Sigmoid colon (tissue), 7 donors: ENCODE results near the gene PRH1. TPM values are rescaled to one million over a fixed set of nuclear protein-coding genes. Genes with fewer than 3 reads are reported as not detected.

Experiments
- DNase-seq: peaks from one replicate; pipeline ENCODE4 v3.0.0-alpha.2; 2019
- H3K27ac ChIP-seq, 4 donors: fragments of 200-600 bp; sonication (generic); one replicate each; pipeline ENCODE4 v1.5.1; 2016 to 2019; ENCODE audit warnings: mild to moderate bottlenecking in 1 of 4
- H3K27me3 ChIP-seq, 3 donors: fragments of 200-600 bp; sonication (generic); one replicate each; pipeline ENCODE4 v1.5.1; 2019; ENCODE audit warnings: mild to moderate bottlenecking in 1 of 3
- H3K36me3 ChIP-seq, 4 donors: fragments of 200-600 bp; sonication (generic); one replicate each; pipeline ENCODE4 v1.5.1; 2016 to 2019
- H3K4me1 ChIP-seq, 4 donors: fragments of 200-600 bp; sonication (generic); one replicate each; pipeline ENCODE4 v1.5.1; 2017 to 2019
- H3K4me3 ChIP-seq, 4 donors: fragments of 200-600 bp; sonication (generic); one replicate each; pipeline ENCODE4 v1.5.1; 2017 to 2019; ENCODE audit warnings: mild to moderate bottlenecking in 2 of 4, moderate library complexity in 1 of 4
- H3K9me3 ChIP-seq, 4 donors: fragments of 200-600 bp in 3 of 4; sonication (generic) in 3 of 4; one replicate each; pipeline versions ENCODE4 v1.5.1 to v1.6.1; 2013 to 2019
- CTCF ChIP-seq, 4 experiments: fragments of 450-650 bp in 3 of 4; fragments of 200-600 bp in 1 of 4; IDR thresholded peaks; one replicate each; pipeline ENCODE4 v1.5.1; 2016 to 2019; ENCODE audit warnings: antibody characterized with exemption in 4 of 4, mild to moderate bottlenecking in 3 of 4, moderate library complexity in 2 of 4
- EP300 ChIP-seq, 4 donors: sonication (generic); formaldehyde crosslinking; IDR thresholded peaks; one replicate each; pipeline ENCODE4 v1.6.1; 2017; ENCODE audit warnings: antibody characterized with exemption in 4 of 4
- POLR2A ChIP-seq, 2 donors: fragments of 450-650 bp; IDR thresholded peaks; one replicate each; pipeline ENCODE4 v1.6.1; 2016; ENCODE audit warnings: antibody characterized with exemption in 2 of 2, mild to moderate bottlenecking in 2 of 2, moderate library complexity in 2 of 2
- POLR2AphosphoS5 ChIP-seq, 4 donors: sonication (generic); formaldehyde crosslinking; IDR thresholded peaks; one replicate each; pipeline ENCODE4 v1.6.1; 2017; ENCODE audit warnings: antibody characterized with exemption in 4 of 4
- WGBS, 2 donors: extraction: QIAGEN DNeasy Blood & Tissue Kit; methylation state at CpG; one replicate each; pipeline ENCODE4 v1.1.7; 2013; 5-methylcytosine and 5-hydroxymethylcytosine counted together
- intact Hi-C: fragments of 100-400 bp; cut with DNase I; formaldehyde crosslinking; loops from one replicate; pipeline ENCODE4 v1.15.1; 2023
- polyA plus RNA-seq, 3 donors: library from polyadenylated mRNA; stranded (reverse); fragments of 200-250 nt; gene quantifications; one replicate each; pipeline ENCODE4 v1.2.3, GENCODE V29; 2013
- small RNA-seq, 3 donors: library from RNA; depleted of rRNA; stranded (forward); fragments of <200 nt; gene quantifications; one replicate each; pipeline ENCODE3, GENCODE V24; 2016
- total RNA-seq, 4 donors: library from RNA; depleted of rRNA; stranded (reverse); fragments of >200 nt; gene quantifications; one replicate each; pipeline ENCODE4 v1.1.0, GENCODE V29; 2016
- donor health status: healthy with polysubstance abuse.
- donor health status: Bipolar disorder and iron deficiency.
- donor health status: healthy.

PRH1 gene
- total and polyA plus RNA-seq, 7 donors: 2.1 to 53.9 (median 21.0) TPM; not detected in 1

GRCh38 chr12:10849425-10849878, 34.6 kb downstream of the PRH1 start, which contains the start of gene PRR4:
Gene PRR4, minus strand, starts transcription at chr12:10849475. Its CDS starts 38 bp downstream, at chr12:10849437.
- Histone ChIP-seq H3K4me3 (no peak within 1 kb of the TSS), H3K27me3 (no peaks in the 10 kb centered on the region), H3K27ac (no peak within 1 kb of the TSS), H3K9me3 (no peaks in the 10 kb centered on the region), H3K36me3 (peaks cover 0 to 25% (median 0%) of the 10 kb centered on the region in 4 donors), H3K4me1 (no peaks in the 10 kb centered on the region)
- 85 to 92% methylated on average over 4 of the region's 4 CpGs for WGBS, 2 donors
- intact Hi-C loops: no loop called here
- TF ChIP-seq EP300 (IDR thresholded peaks at IDR 0.05) (no peak), POLR2A (IDR thresholded peaks at IDR 0.05) (no peak), CTCF (IDR thresholded peaks at IDR 0.05) (no peak), POLR2AphosphoS5 (IDR thresholded peaks at IDR 0.05) (no peak)
- no peak for DNase-seq

- Histone ChIP-seq H3K4me3 (no peak overlapping the region), H3K4me1 (no peaks in the 10 kb centered on the region), H3K36me3 (peaks cover 0 to 25% (median 0%) of the 10 kb centered on the region in 4 donors), H3K9me3 (no peaks in the 10 kb centered on the region), H3K27me3 (no peaks in the 10 kb centered on the region), H3K27ac (no peak overlapping the region)
- DNase-seq: no peak
- TF ChIP-seq POLR2AphosphoS5 (IDR thresholded peaks at IDR 0.05): no peak
- intact Hi-C loops: no loop called here
- 44 to 65% methylated on average over 2 of the region's 2 CpGs for WGBS, 2 donors
Observed at GRCh38 chr12:10847744-10848143, 36.3 kb downstream of the PRH1 start.

GRCh38 chr12:10842862-10843261, 41.2 kb downstream of the PRH1 start:
- H3K4me1 ChIP-seq: no peaks in the 10 kb centered on the region
- no peak overlapping the region for H3K4me3 ChIP-seq
- H3K27me3 ChIP-seq: no peaks in the 10 kb centered on the region
- intact Hi-C loops: no loop called here
- TF ChIP-seq POLR2A (IDR thresholded peaks at IDR 0.05) (no peak), POLR2AphosphoS5 (IDR thresholded peaks at IDR 0.05) (no peak), CTCF (IDR thresholded peaks at IDR 0.05) (no peak), EP300 (IDR thresholded peaks at IDR 0.05) (no peak)
- no peak for DNase-seq
- no peaks in the 10 kb centered on the region for H3K9me3 ChIP-seq
- 95 to 98% methylated on average over 2 of the region's 2 CpGs for WGBS, 2 donors
- peaks cover 0 to 14% (median 0%) of the 10 kb centered on the region in 4 donors for H3K36me3 ChIP-seq
- H3K27ac ChIP-seq: no peak overlapping the region

- Histone ChIP-seq H3K27me3 (no peaks in the 10 kb centered on the region), H3K4me3 (no peak overlapping the region), H3K27ac (no peak overlapping the region), H3K36me3 (no peaks in the 10 kb centered on the region), H3K4me1 (no peaks in the 10 kb centered on the region), H3K9me3 (peaks cover 0 to 7% (median 0%) of the 10 kb centered on the region in 4 donors)
- no peak for TF ChIP-seq EP300 (IDR thresholded peaks at IDR 0.05)
- TF ChIP-seq POLR2AphosphoS5 (IDR thresholded peaks at IDR 0.05): no peak
- TF ChIP-seq CTCF (IDR thresholded peaks at IDR 0.05): no peak
- TF ChIP-seq POLR2A (IDR thresholded peaks at IDR 0.05): no peak
- DNase-seq: no peak
- 90 to 93% methylated on average over 3 of the region's 3 CpGs for WGBS, 2 donors
- intact Hi-C loops: no loop called here
Observed at GRCh38 chr12:10838461-10838860, 45.6 kb downstream of the PRH1 start.

Small RNA genes lying within 50 kb of the gene (small RNA-seq; reads per million reads assigned to genes)
- gene PRR4: 0 reads per million in 3 donors

Other genes starting within 250 kb of the PRH1 start
- under 1 TPM in 3 of 4 donors, not detected in 1; 0.16 to 0.54 (median 0.36) TPM for gene STYK1, start 210.2 kb downstream of the PRH1 start, total RNA-seq
- gene STYK1, start 210.2 kb downstream of the PRH1 start, polyA plus RNA-seq: 10 to 100 TPM in 1 of 3 donors, 1 to 10 TPM in 2; 6.9 to 14.1 (median 9.0) TPM
- 100 to 1,000 TPM; 281 to 596 (median 407) TPM for gene YBX3, start 160.9 kb downstream of the PRH1 start, total RNA-seq
- 100 to 1,000 TPM in 2 of 3 donors, 10 to 100 TPM in 1; 81.8 to 244 (median 153) TPM for gene YBX3, start 160.9 kb downstream of the PRH1 start, polyA plus RNA-seq
- gene TAS2R7, start 81.6 kb downstream of the PRH1 start, total RNA-seq: not detected
- gene TAS2R7, start 81.6 kb downstream of the PRH1 start, polyA plus RNA-seq: not detected
- under 1 TPM in 1 of 4 donors, not detected in 3; 0.49 TPM for gene TAS2R8, start 77.0 kb downstream of the PRH1 start, total RNA-seq
- not detected for gene TAS2R8, start 77.0 kb downstream of the PRH1 start, polyA plus RNA-seq
- gene TAS2R9, start 74.1 kb downstream of the PRH1 start, total RNA-seq: not detected
- gene TAS2R9, start 74.1 kb downstream of the PRH1 start, polyA plus RNA-seq: not detected
- gene TAS2R10, start 57.9 kb downstream of the PRH1 start, total RNA-seq: 1 to 10 TPM in 1 of 4 donors, under 1 TPM in 2, not detected in 1; 0.33 to 2.9 (median 0.54) TPM
- under 1 TPM in 1 of 3 donors, not detected in 2; 0.09 TPM for gene TAS2R10, start 57.9 kb downstream of the PRH1 start, polyA plus RNA-seq
- gene PRR4, start 34.8 kb downstream of the PRH1 start, total RNA-seq: 1 to 10 TPM in 3 of 4 donors, under 1 TPM in 1; 0.68 to 4.4 (median 1.4) TPM
- gene PRR4, start 34.8 kb downstream of the PRH1 start, polyA plus RNA-seq: 1 to 10 TPM in 2 of 3 donors, not detected in 1; 1.2 to 2.8 TPM
- 1 to 10 TPM; 1.1 to 4.1 (median 2.8) TPM for gene TAS2R13, start 25.3 kb upstream of the PRH1 start, total RNA-seq
- gene TAS2R13, start 25.3 kb upstream of the PRH1 start, polyA plus RNA-seq: under 1 TPM in 1 of 3 donors, not detected in 2; 0.20 TPM
- 1 to 10 TPM in 2 of 4 donors, not detected in 2; 1.2 to 1.4 TPM for gene PRH2, start 45.0 kb upstream of the PRH1 start, total RNA-seq
- not detected for gene PRH2, start 45.0 kb upstream of the PRH1 start, polyA plus RNA-seq
- 1 to 10 TPM; 3.3 to 6.9 (median 6.2) TPM for gene TAS2R14, start 55.0 kb upstream of the PRH1 start, total RNA-seq
- 1 to 10 TPM in 1 of 3 donors, not detected in 2; 1.1 TPM for gene TAS2R14, start 55.0 kb upstream of the PRH1 start, polyA plus RNA-seq
- 1 to 10 TPM; 1.4 to 4.6 (median 2.1) TPM for gene TAS2R50, start 102.7 kb upstream of the PRH1 start, total RNA-seq
- under 1 TPM in 1 of 3 donors, not detected in 2; 0.28 TPM for gene TAS2R50, start 102.7 kb upstream of the PRH1 start, polyA plus RNA-seq
- gene TAS2R20, start 114.0 kb upstream of the PRH1 start, total RNA-seq: 1 to 10 TPM; 2.6 to 6.4 (median 4.6) TPM
- gene TAS2R20, start 114.0 kb upstream of the PRH1 start, polyA plus RNA-seq: under 1 TPM in 1 of 3 donors, not detected in 2; 0.50 TPM
- 1 to 10 TPM; 5.0 to 8.6 (median 6.5) TPM for gene TAS2R19, start 138.4 kb upstream of the PRH1 start, total RNA-seq
- under 1 TPM in 1 of 3 donors, not detected in 2; 0.41 TPM for gene TAS2R19, start 138.4 kb upstream of the PRH1 start, polyA plus RNA-seq
- 1 to 10 TPM; 3.9 to 9.2 (median 7.3) TPM for gene TAS2R31, start 147.2 kb upstream of the PRH1 start, total RNA-seq
- under 1 TPM in 1 of 3 donors, not detected in 2; 0.44 TPM for gene TAS2R31, start 147.2 kb upstream of the PRH1 start, polyA plus RNA-seq
- 1 to 10 TPM; 2.3 to 5.0 (median 3.1) TPM for gene TAS2R46, start 178.0 kb upstream of the PRH1 start, total RNA-seq
- gene TAS2R46, start 178.0 kb upstream of the PRH1 start, polyA plus RNA-seq: under 1 TPM in 1 of 3 donors, not detected in 2; 0.07 TPM
- gene TAS2R43, start 208.1 kb upstream of the PRH1 start, total RNA-seq: 1 to 10 TPM; 2.1 to 10.0 (median 3.6) TPM
- not detected for gene TAS2R43, start 208.1 kb upstream of the PRH1 start, polyA plus RNA-seq